HCT116 (cell line): ENCODE results near the gene MICAL3. TPM values are rescaled to one million over a fixed set of nuclear protein-coding genes. Genes with fewer than 3 reads are reported as not detected.

Experiments used
- ATAC-seq: fragments of 200-7000 bp; cut with Tn5 transposase; 2 replicates; pipeline ENCODE4 v1.9.1; 2020; ENCODE audit warnings: mild to moderate bottlenecking, moderate library complexity
- BruUV-seq: library from RNA; stranded (reverse); fragments of 400-500 nt; replicated peaks from 2 replicates; lab custom pipeline; 2021; lab: Mats Ljungman, UMichigan
- CTCF ChIA-PET: fragments of 300-600 bp; sonication (Branson Sonifier 250); formaldehyde crosslinking; loops from one replicate; lab custom pipeline; 2021; ENCODE audit warnings: antibody characterized with exemption; lab: Charles Lee
- POLR2A ChIA-PET: fragments of 300-600, 350-600 bp; sonication (Branson Sonifier 250); formaldehyde crosslinking; loops from one replicate; lab custom pipeline; 2021; ENCODE audit warnings: antibody characterized with exemption; lab: Charles Lee
- RAD21 ChIA-PET, 2 experiments: fragments of 300-600 bp; sonication (Branson Sonifier 250); formaldehyde crosslinking; loops; one replicate each; lab custom pipeline; 2023; ENCODE audit warnings: low total read pairs in 2 of 2; ENCODE audit not compliant: uncharacterized antibody in 2 of 2, unreplicated experiment in 2 of 2, low non-redundant PET in 1 of 2; lab: Charles Lee
- DNase-seq: peaks from one replicate; pipeline ENCODE4 v3.0.0-alpha.2; 2010; ENCODE audit warnings: low read depth, low spot score
- H2AFZ ChIP-seq: fragments of 200-600 bp; shearing (Covaris generic), sonication (generic); 2 replicates; pipeline ENCODE4 v1.6.1; 2017; ENCODE audit warnings: low read depth, mixed run types, mixed read lengths, antibody characterized with exemption, low read length; ENCODE audit not compliant: poor library complexity, severe bottlenecking
- H3K27ac ChIP-seq: 2 replicates; pipeline ENCODE4 v1.5.1; 2012; ENCODE audit warnings: low read depth, low read length
- H3K27me3 ChIP-seq: fragments of 200-600 bp; sonication (generic); 2 replicates; pipeline ENCODE4 v1.6.1; 2016; ENCODE audit warnings: mixed run types, low read length, mixed read lengths; ENCODE audit not compliant: insufficient read depth
- H3K36me3 ChIP-seq, 2 experiments: fragments of 200-500 bp in 1 of 2; fragments of 200-600 bp in 1 of 2; sonication (Bioruptor generic) in 1 of 2; sonication (generic) in 1 of 2; 2 replicates each; pipeline versions ENCODE4 v1.5.1 to v1.6.1; 2014 to 2016; ENCODE audit warnings: low read length in 2 of 2, inconsistent platforms in 1 of 2, mixed read lengths in 1 of 2, mixed run types in 1 of 2; ENCODE audit not compliant: insufficient read depth in 2 of 2, control insufficient read depth in 1 of 2
- H3K4me1 ChIP-seq, 2 experiments: fragments of 200-600 bp in 1 of 2; sonication (generic) in 1 of 2; 2 replicates each; pipeline versions ENCODE4 v1.5.1 to v1.6.1; 2012 to 2017; ENCODE audit warnings: low read length in 2 of 2, inconsistent platforms in 1 of 2, mild to moderate bottlenecking in 1 of 2, mixed read lengths in 1 of 2, mixed run types in 1 of 2, moderate library complexity in 1 of 2; ENCODE audit not compliant: insufficient read depth in 2 of 2, control insufficient read depth in 1 of 2
- H3K4me2 ChIP-seq: fragments of 200-600 bp; sonication (generic); 2 replicates; pipeline ENCODE4 v1.6.1; 2017; ENCODE audit warnings: mixed run types, low read length, mixed read lengths
- H3K4me3 ChIP-seq, 2 experiments: fragments of 200-600 bp in 1 of 2; sonication (generic) in 1 of 2; replicated peaks in 1 of 2; 2 replicates each; pipeline ENCODE4 v1.5.1; 2011 to 2016; ENCODE audit warnings: low read length in 2 of 2, control low read depth in 1 of 2, low read depth in 1 of 2, mild to moderate bottlenecking in 1 of 2, mixed read lengths in 1 of 2, mixed run types in 1 of 2
- H3K79me2 ChIP-seq: fragments of 200-600 bp; sonication (generic); 2 replicates; pipeline ENCODE4 v1.6.1; 2017; ENCODE audit warnings: mild to moderate bottlenecking, mixed run types, low read length, moderate library complexity, mixed read lengths; ENCODE audit not compliant: insufficient read depth
- H3K9ac ChIP-seq: fragments of 200-600 bp; sonication (generic); 2 replicates; pipeline ENCODE4 v1.6.1; 2016; ENCODE audit warnings: low read length, mixed read lengths
- H3K9me2 ChIP-seq: fragments of 200-600 bp; sonication (generic), shearing (Covaris generic); 2 replicates; pipeline ENCODE4 v1.6.1; 2017; ENCODE audit warnings: mixed run types, mild to moderate bottlenecking, moderate library complexity; ENCODE audit not compliant: insufficient read depth
- H3K9me3 ChIP-seq, 2 experiments: fragments of 200-500 bp in 1 of 2; fragments of 200-600 bp in 1 of 2; sonication (Bioruptor generic) in 1 of 2; sonication (generic) in 1 of 2; 2 replicates each; pipeline ENCODE4 v1.6.1; 2014 to 2017; ENCODE audit warnings: low read length in 2 of 2, mixed read lengths in 2 of 2, inconsistent platforms in 1 of 2, low read depth in 1 of 2, mild to moderate bottlenecking in 1 of 2, mixed run types in 1 of 2, moderate library complexity in 1 of 2; ENCODE audit not compliant: control insufficient read depth in 1 of 2, insufficient read depth in 1 of 2
- H4K20me1 ChIP-seq: fragments of 200-600 bp; sonication (generic), shearing (Covaris generic); 2 replicates; pipeline ENCODE4 v1.6.1; 2017; ENCODE audit warnings: mixed run types, mild to moderate bottlenecking, moderate library complexity; ENCODE audit not compliant: insufficient read depth
- CBX3 ChIP-seq: IDR thresholded peaks from 2 replicates; pipeline ENCODE4 v1.6.1; 2012; ENCODE audit warnings: low read depth
- CTCF ChIP-seq, 3 experiments: fragments of 200-600 bp in 1 of 3; sonication (generic) in 1 of 3; IDR thresholded peaks in 2 of 3; conservative IDR thresholded peaks in 1 of 3; 2 replicates each; pipeline ENCODE4 v1.5.1; 2012 to 2017; ENCODE audit warnings: low read depth in 2 of 3, low read length in 2 of 3, antibody characterized with exemption in 1 of 3, borderline replicate concordance in 1 of 3, control low read depth in 1 of 3, mild to moderate bottlenecking in 1 of 3, mixed read lengths in 1 of 3, mixed run types in 1 of 3, moderate library complexity in 1 of 3; ENCODE audit not compliant: insufficient read depth in 1 of 3
- EGR1 ChIP-seq: IDR thresholded peaks from 2 replicates; pipeline ENCODE4 v1.6.1; 2012; ENCODE audit warnings: low read depth
- EZH2phosphoT487 ChIP-seq: fragments of 200-600 bp; IDR thresholded peaks from 2 replicates; pipeline ENCODE4 v1.6.1; 2018; ENCODE audit warnings: antibody characterized with exemption, borderline replicate concordance
- FOSL1 ChIP-seq: IDR thresholded peaks from 2 replicates; pipeline ENCODE4 v1.6.1; 2012; ENCODE audit warnings: low read depth
- JUND ChIP-seq: IDR thresholded peaks from 2 replicates; pipeline ENCODE4 v1.6.1; 2012
- POLR2A ChIP-seq: IDR thresholded peaks from 2 replicates; pipeline ENCODE4 v1.7.0; 2011; ENCODE audit warnings: borderline replicate concordance; ENCODE audit not compliant: insufficient read depth, insufficient read length; ENCODE audit errors: extremely low read depth
- POLR2AphosphoS5 ChIP-seq: IDR thresholded peaks from 2 replicates; pipeline ENCODE4 v1.6.1; 2011; ENCODE audit warnings: mild to moderate bottlenecking, low read depth, low read length, moderate library complexity
- RAD21 ChIP-seq: IDR thresholded peaks from 2 replicates; pipeline ENCODE4 v1.6.1; 2012; ENCODE audit warnings: low read depth, mild to moderate bottlenecking
- SIN3A ChIP-seq: IDR thresholded peaks from 2 replicates; pipeline ENCODE4 v1.6.1; 2012; ENCODE audit warnings: low read depth
- SRF ChIP-seq: IDR thresholded peaks from 2 replicates; pipeline ENCODE4 v1.6.1; 2012; ENCODE audit warnings: low read depth
- TCF7L2 ChIP-seq: IDR thresholded peaks from 2 replicates; pipeline ENCODE4 v1.7.0; 2011; ENCODE audit warnings: borderline replicate concordance, inconsistent platforms; ENCODE audit not compliant: insufficient read depth, insufficient read length; ENCODE audit errors: extremely low read depth
- ZBTB33 ChIP-seq: IDR thresholded peaks from 2 replicates; pipeline ENCODE4 v1.6.1; 2011; ENCODE audit warnings: mild to moderate bottlenecking, low read length, moderate library complexity; ENCODE audit not compliant: insufficient replicate concordance; ENCODE audit errors: extremely low read depth
- ZFX ChIP-seq: fragments of 450-650 bp; IDR thresholded peaks from 2 replicates; pipeline ENCODE4 v1.6.1; 2017
- ZNF274 ChIP-seq: fragments of 200-500 bp; sonication (Bioruptor generic); IDR thresholded peaks from 2 replicates; pipeline ENCODE4 v1.6.1; 2014; ENCODE audit warnings: mild to moderate bottlenecking, low read depth, low read length, inconsistent platforms
- intact Hi-C: fragments of 100-400 bp; cut with micrococcal nuclease; formaldehyde crosslinking; loops from 2 replicates; pipeline ENCODE4 v1.10.0; 2022
- total RNA-seq: library from RNA; stranded (reverse); gene quantifications from one replicate; pipeline ENCODE4 v1.2.1, GENCODE V29; 2021; ENCODE audit not compliant: unreplicated experiment

MICAL3 gene
- total RNA-seq, 1 experiment from 2014 or later: 30.8 TPM

GRCh38 chr22:17881366-17881765 lies 143.0 kb downstream of the MICAL3 start:
- Histone ChIP-seq H3K4me1 (no peaks in the 10 kb centered on the region; a peak in 1 of 4 replicates), H3K9me2 (no peaks in the 10 kb centered on the region), H3K9ac (no peak overlapping the region), H3K79me2 (no peaks in the 10 kb centered on the region), H3K4me3 (no peak overlapping the region), H3K27me3 (no peaks in the 10 kb centered on the region), H3K36me3 (peaks cover 13 to 24% of the 10 kb centered on the region in 2 experiments; a peak in 3 of 4 replicates), H3K4me2 (no peak overlapping the region), H4K20me1 (no peaks in the 10 kb centered on the region), H3K9me3 (no peaks in the 10 kb centered on the region), H3K27ac (no peak overlapping the region), H2AFZ (no peak overlapping the region)
- TF ChIP-seq POLR2A (no peak), TCF7L2 (no peak), FOSL1 (no peak), POLR2AphosphoS5 (no peak), CBX3 (no peak), SRF (no peak), EZH2phosphoT487 (no peak), ZFX (no peak), ZNF274 (no peak), CTCF (IDR thresholded peaks at IDR 0.05 in 2 of 3, conservative IDR thresholded peaks at IDR 0.05 in 1 of 3; ENCODE audit: borderline replicate concordance in 1 of 3, insufficient read depth in 1 of 3, low read depth in 2 of 3, low read length in 2 of 3) (no peak), EGR1 (no peak), RAD21 (no peak), JUND (no peak), ZBTB33 (no peak), SIN3A (no peak)
- POLR2A ChIA-PET: no interaction called here
- no TSS peak for BruUV-seq
- ATAC-seq: no peak
- CTCF ChIA-PET: no interaction called here
- RAD21 ChIA-PET: no interaction called here
- intact Hi-C loops: no loop called here
- no peak for DNase-seq
